IMR-90 (cell line): ENCODE measurements around the gene DNAH9.

Experiments used
- POLR2A ChIP-seq: IDR thresholded peaks from 2 replicates; pipeline ENCODE4 v1.6.1; 2012; ENCODE audit warnings: mild to moderate bottlenecking, low read depth, low read length
- RAD21 ChIP-seq: IDR thresholded peaks from 2 replicates; pipeline ENCODE4 v1.6.1; 2012; ENCODE audit warnings: low read length, improper control_type of control experiment
- SMC3 ChIP-seq: fragments of 150-350 bp; IDR thresholded peaks from 2 replicates; pipeline ENCODE4 v1.6.1; 2016; ENCODE audit warnings: low read depth, mild to moderate bottlenecking, antibody characterized with exemption, low read length, moderate library complexity
- TF ChIP-seq, protein P1 (sequence below): conservative IDR thresholded peaks from 2 replicates; pipeline ENCODE4 v1.5.1; 2012; ENCODE audit warnings: mild to moderate bottlenecking, low read depth, low read length, improper control_type of control experiment

GRCh38 chr17:11768981-11769380, 170.7 kb downstream of the DNAH9 start:
- TF ChIP-seq, protein P1, sequence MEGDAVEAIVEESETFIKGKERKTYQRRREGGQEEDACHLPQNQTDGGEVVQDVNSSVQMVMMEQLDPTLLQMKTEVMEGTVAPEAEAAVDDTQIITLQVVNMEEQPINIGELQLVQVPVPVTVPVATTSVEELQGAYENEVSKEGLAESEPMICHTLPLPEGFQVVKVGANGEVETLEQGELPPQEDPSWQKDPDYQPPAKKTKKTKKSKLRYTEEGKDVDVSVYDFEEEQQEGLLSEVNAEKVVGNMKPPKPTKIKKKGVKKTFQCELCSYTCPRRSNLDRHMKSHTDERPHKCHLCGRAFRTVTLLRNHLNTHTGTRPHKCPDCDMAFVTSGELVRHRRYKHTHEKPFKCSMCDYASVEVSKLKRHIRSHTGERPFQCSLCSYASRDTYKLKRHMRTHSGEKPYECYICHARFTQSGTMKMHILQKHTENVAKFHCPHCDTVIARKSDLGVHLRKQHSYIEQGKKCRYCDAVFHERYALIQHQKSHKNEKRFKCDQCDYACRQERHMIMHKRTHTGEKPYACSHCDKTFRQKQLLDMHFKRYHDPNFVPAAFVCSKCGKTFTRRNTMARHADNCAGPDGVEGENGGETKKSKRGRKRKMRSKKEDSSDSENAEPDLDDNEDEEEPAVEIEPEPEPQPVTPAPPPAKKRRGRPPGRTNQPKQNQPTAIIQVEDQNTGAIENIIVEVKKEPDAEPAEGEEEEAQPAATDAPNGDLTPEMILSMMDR = no peak
- TF ChIP-seq RAD21 (no peak), POLR2A (no peak), SMC3 (no peak)
